Activated T-cell treated with anti-CD3 and anti-CD28 coated beads for 4 hours (primary cell): ENCODE data around the gene NELL1.
"Not testable (repeated sequence)": the region's sequence is repeated elsewhere in the genome, so short reads cannot be mapped to it uniquely, and the experiment has no call there.

ENCODE experiments used
- DNase-seq: peaks from one replicate; pipeline ENCODE4 v3.0.0-alpha.2; 2020

The NELL1 gene

GRCh38 chr11:21121991-21122390 is 452.6 kb downstream of the NELL1 start:
- DNase-seq, result no peak

- DNase-seq, result no peak
Observed at GRCh38 chr11:21122523-21122922, 453.1 kb downstream of the NELL1 start.

GRCh38 chr11:21132146-21132720 is 462.8 kb downstream of the NELL1 start:
- DNase-seq, result no peak

GRCh38 chr11:21133244-21133643 is 463.9 kb downstream of the NELL1 start:
- DNase-seq, result no peak

GRCh38 chr11:21133722-21134121 is 464.3 kb downstream of the NELL1 start:
- no peak for DNase-seq

- DNase-seq, result no peak
Observed at GRCh38 chr11:21137803-21138202, 468.4 kb downstream of the NELL1 start.

GRCh38 chr11:21141557-21141956 is 472.2 kb downstream of the NELL1 start:
- not testable (repeated sequence) for DNase-seq

- DNase-seq, result no peak
Observed at GRCh38 chr11:21142007-21142406, 472.6 kb downstream of the NELL1 start.

GRCh38 chr11:21144531-21144930 is 475.1 kb downstream of the NELL1 start:
- no peak for DNase-seq

- no peak for DNase-seq
Observed at GRCh38 chr11:21148376-21148775, 479.0 kb downstream of the NELL1 start.

GRCh38 chr11:21160140-21160539 is 490.8 kb downstream of the NELL1 start:
- no peak for DNase-seq

GRCh38 chr11:21169639-21170038 is 500.3 kb downstream of the NELL1 start:
- DNase-seq, result no peak

GRCh38 chr11:21173476-21173875 is 504.1 kb downstream of the NELL1 start:
- DNase-seq, result no peak

GRCh38 chr11:21174781-21175180 is 505.4 kb downstream of the NELL1 start:
- DNase-seq, result no peak

- DNase-seq, result no peak
Observed at GRCh38 chr11:21177379-21177778, 508.0 kb downstream of the NELL1 start.

GRCh38 chr11:21179770-21180169 is 510.4 kb downstream of the NELL1 start:
- no peak for DNase-seq

GRCh38 chr11:21180182-21180581 is 510.8 kb downstream of the NELL1 start:
- DNase-seq, result no peak

GRCh38 chr11:21185959-21186358 is 516.6 kb downstream of the NELL1 start:
- no peak for DNase-seq

- no peak for DNase-seq
Observed at GRCh38 chr11:21190181-21190580, 520.8 kb downstream of the NELL1 start.

GRCh38 chr11:21195995-21196394 is 526.6 kb downstream of the NELL1 start:
- DNase-seq, result no peak

- no peak for DNase-seq
Observed at GRCh38 chr11:21198498-21198897, 529.1 kb downstream of the NELL1 start.

GRCh38 chr11:21205205-21205604 is 535.8 kb downstream of the NELL1 start:
- no peak for DNase-seq

- no peak for DNase-seq
Observed at GRCh38 chr11:21225860-21226259, 556.5 kb downstream of the NELL1 start.

GRCh38 chr11:21229224-21229623 is 559.8 kb downstream of the NELL1 start:
- no peak for DNase-seq

GRCh38 chr11:21250196-21250595 is 580.8 kb downstream of the NELL1 start:
- DNase-seq, result no peak

- DNase-seq, result no peak
Observed at GRCh38 chr11:21254055-21254454, 584.7 kb downstream of the NELL1 start.
